Retina (tissue), 1 donor: ENCODE measurements around the gene GRM4.
A peak's percentile ranks its signal among the peaks of the same experiment; 100 is the strongest.

Source experiments
- DNase-seq: peaks from one replicate; pipeline ENCODE4 v3.0.0-alpha.2; 2016

Gene GRM4

GRCh38 chr6:34157236-34157830 is 11.4 kb upstream of the GRM4 start:
- no peak for DNase-seq

- DNase-seq, result no peak
Measured at GRCh38 chr6:34155471-34156300, 9.8 kb upstream of the GRM4 start.

- DNase-seq, result peak; percentile 90
Measured at GRCh38 chr6:34154668-34155447, 9.0 kb upstream of the GRM4 start.

- no peak for DNase-seq
Measured at GRCh38 chr6:34152806-34153520, 7.1 kb upstream of the GRM4 start.

GRCh38 chr6:34152042-34152524 is 6.2 kb upstream of the GRM4 start:
- DNase-seq, result no peak

GRCh38 chr6:34151321-34152041 is 5.6 kb upstream of the GRM4 start:
- DNase-seq, result no peak

GRCh38 chr6:34150766-34151165 is 4.9 kb upstream of the GRM4 start:
- no peak for DNase-seq

- no peak for DNase-seq
Measured at GRCh38 chr6:34149831-34150400, 4.0 kb upstream of the GRM4 start.

GRCh38 chr6:34149452-34149810 is 3.5 kb upstream of the GRM4 start:
- DNase-seq, result no peak

GRCh38 chr6:34148631-34149451 is 3.0 kb upstream of the GRM4 start:
- DNase-seq, result no peak

- peak; percentile 36 for DNase-seq
Measured at GRCh38 chr6:34147906-34148630, 2.2 kb upstream of the GRM4 start.

GRCh38 chr6:34146801-34147592 is 1.1 kb upstream of the GRM4 start:
- no peak for DNase-seq

- DNase-seq, result peak; percentile 84
Measured at GRCh38 chr6:34145161-34146020, 496 bp downstream of the GRM4 start.

GRCh38 chr6:34144581-34145160 is 1.2 kb downstream of the GRM4 start:
- peak; percentile 44 for DNase-seq

- peak; percentile 91 for DNase-seq
Measured at GRCh38 chr6:34143884-34144580, 1.9 kb downstream of the GRM4 start.

- DNase-seq, result no peak
Measured at GRCh38 chr6:34143196-34143883, 2.5 kb downstream of the GRM4 start.
